Glomerular visceral epithelial cell (primary cell): ENCODE results near the gene CRACR2A.

Experiments
- DNase-seq: peaks from one replicate; pipeline ENCODE4 v3.0.0-alpha.2; 2016; ENCODE audit errors: extremely low spot score

The CRACR2A gene

DNA sequence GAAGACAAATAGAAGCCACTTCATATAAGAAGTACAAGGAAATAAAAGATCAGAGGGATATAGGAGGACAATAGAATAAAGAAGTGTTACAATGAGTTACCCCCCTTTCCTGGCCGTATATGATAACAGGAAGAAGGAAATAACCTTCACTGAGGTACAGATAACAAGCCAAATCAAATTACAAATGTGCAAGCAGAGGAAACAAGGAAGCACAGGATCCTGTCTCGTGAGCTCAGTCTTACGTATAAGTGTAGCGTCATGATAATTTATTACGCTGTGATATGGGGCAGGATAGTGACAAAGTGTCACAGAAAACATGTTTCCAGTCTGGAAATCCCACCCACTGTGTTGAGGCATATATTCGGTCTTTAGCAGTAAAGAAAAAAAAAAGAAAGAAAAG, 26.5 kb downstream of the CRACR2A start:
- DNase-seq, result no peak

DNA sequence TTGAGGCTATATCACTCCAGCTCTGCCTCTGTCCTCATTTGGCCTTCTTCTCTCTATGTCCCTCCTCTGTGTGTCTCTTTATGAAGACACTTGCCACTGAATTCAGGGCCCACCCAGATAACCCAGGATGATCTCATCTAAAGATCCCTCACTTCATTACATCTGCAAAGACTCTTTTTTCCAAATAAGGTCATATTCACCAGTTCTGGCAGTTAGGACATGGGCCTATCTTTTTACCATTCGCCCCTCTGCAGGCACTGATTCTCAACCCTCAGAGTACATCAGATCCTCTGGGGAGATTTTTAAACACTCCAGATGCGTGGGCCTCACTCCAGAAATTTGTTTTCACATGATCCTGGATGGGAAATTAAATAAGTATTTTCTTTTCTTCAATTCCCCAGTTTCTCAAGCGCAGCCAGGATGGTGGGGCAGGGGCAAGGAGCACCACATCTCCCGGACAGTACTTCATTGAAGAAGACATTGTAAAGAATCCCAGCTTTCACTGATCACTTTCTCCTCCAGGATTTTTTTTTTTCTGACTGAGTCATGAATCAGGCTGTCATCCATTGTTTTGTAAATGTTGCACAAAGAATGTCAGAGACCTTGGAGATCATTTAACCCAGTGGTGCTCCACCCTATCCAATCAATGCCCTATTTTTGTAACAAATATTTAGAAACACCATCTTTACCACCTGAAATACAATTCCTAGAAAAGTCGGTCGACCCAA, 27.4 kb downstream of the CRACR2A start:
- no peak for DNase-seq

DNA sequence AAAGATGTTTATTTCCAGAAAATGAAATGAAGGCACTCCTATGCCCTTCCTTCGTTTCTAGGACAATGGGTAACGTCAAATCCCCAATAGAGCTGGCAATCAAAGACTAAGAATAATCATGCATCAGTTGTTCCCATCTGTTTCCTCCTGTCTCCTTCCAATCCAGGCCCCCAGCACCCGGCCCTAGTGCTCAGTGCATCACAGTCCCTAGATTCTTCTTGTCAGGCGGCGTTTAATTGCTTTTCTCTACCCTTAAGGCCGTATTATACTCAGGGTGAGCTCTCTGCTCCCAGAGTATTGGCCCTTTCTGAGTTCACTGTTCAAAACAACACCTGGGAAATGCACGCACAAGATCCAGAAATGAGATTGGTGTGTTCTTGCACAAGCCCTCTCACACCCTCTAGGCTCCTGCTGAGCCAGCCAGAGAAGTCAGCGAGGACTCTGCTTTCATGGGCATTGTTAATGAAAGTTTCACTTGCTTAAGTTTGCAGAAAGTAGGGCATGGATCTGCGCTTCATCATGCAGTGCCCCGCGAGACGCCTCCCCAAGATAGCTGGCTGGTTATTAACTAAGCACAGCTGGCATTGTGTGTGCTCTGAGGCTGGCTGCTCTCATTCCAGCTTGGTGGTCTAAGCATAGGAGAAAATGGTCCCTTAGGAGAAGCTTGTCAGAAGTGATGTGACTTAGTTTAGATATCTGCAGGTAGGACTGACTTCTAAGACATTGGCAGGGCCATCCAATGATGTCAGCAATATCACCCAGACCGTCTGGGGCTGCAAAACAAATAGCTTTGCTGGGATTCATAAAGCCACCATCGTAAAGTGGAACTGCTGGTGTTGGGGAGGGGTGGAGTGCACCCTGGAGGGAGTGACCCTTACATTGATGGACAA, 28.7 kb downstream of the CRACR2A start:
- no peak for DNase-seq

DNA sequence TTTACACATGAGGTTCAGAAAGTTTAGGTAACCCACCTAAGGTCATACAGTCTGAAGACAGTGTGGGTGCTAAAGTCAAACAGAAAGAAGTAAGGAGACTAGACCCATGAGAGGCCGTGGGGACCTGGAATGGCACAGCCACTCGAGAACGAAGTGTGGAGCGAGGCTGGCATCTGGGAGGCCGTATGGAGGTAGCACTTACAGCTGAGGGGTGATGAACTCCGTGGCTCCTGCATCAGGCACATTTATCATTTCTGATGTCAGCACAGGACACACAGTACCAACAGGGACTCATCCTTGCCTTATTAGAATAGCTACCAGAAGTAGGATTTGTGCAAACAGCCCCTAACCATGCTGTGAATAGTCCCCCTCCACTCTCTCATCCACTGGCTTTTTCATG, 30.5 kb downstream of the CRACR2A start:
- DNase-seq, result no peak

DNA sequence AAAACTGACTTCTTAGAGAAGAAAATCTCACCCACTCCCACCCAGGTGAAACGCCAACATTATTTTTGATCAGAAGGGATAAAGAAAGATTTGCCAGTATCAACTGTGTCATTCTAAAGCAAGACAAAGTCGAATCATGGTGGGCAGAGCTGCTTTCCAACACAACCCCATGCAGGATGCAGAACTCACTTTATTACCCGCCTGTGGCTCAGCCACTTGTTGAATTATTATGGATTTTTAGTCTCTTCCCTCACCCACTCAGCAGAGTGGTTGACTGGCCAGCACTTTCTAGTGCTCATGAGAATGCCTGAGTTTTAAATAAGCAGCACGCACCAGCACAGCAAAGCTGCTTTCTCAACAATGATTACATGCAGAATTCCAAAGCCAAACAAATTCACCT, 32.1 kb downstream of the CRACR2A start:
- DNase-seq, result no peak

DNA sequence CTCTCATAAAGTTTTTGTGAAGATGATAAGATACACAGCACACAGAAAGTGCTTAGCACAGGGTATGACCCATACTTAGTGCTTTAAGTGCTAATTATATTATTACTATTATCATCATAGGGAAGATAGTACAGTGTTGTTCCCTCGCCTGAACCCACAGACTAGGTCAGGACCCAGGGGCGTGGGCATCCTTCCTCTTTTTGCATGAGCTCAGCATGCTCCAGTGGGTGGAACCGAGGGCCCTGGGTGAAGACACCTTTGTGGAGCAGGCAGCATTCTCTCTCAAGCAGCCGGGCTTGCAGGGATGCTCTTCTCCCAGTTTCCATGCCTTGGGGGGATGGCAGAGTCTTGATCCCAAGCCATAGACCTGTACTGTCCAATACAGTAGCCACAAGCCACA, 34.8 kb downstream of the CRACR2A start:
- DNase-seq, result no peak

DNA sequence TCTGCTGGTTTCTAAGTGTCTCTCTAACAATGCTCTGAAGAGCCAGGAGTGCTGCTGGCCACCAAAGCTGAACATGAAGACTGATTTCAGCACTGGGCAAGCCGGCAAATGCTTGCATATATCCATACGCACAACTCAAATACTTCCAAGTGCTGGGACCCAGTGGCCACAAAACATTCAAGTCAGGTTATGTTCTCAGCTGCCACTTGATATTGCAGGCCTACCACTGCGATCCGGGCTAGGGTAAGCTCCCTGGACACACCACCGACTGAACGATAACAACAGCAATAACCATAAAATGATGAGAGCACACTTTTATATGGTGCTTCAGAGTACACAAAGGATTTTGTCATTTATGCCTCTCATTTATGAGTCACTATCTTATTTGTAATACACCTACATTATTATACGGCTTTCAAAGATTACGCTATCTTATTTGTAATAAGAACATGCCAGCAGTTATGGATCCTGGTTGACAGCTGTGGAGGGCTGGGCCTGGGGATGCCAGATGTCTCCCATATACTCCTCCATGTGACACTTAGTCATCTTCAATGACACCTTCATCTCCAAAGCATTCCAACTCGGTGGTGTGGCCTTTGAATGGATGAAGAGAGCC, 35.5 kb downstream of the CRACR2A start:
- no peak for DNase-seq

DNA sequence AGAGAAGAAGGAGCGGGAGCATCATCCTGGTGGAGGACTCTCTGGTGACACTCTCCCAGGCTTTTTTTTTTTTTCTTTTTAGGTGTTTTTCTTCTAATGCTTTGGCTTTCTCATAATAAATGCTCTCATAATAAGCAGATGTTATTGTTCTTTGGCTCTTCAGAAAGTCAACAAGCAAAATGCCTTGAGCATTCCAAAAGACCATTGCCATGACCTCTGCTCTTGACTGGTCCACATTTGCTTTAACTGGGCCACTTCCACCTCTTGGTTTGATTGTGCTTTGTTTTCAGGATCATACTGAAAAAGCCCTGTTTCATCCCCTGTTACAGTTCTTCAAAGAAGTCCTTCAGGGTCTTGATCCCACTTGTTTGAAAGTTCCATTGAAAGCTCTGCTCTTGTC, 36.9 kb downstream of the CRACR2A start:
- no peak for DNase-seq

DNA sequence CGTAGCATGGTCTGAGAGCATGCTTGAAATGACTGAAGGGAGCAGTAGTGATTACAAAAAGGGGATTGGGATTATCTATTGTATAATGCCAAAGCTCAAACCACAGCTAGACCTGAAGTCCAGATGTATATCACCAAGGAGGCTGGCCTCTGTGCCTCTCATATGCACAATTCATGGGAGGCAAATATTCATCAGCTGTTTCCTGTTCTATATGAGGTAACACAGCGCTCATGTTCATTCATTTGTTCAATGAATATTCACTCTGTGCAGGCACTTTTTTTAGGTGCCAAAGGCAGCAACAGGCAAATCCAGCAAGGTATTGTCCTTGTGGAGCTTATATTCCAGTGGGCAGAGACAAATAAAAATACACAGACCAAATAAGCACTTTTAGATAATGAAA, 39.0 kb downstream of the CRACR2A start:
- DNase-seq, result no peak

DNA sequence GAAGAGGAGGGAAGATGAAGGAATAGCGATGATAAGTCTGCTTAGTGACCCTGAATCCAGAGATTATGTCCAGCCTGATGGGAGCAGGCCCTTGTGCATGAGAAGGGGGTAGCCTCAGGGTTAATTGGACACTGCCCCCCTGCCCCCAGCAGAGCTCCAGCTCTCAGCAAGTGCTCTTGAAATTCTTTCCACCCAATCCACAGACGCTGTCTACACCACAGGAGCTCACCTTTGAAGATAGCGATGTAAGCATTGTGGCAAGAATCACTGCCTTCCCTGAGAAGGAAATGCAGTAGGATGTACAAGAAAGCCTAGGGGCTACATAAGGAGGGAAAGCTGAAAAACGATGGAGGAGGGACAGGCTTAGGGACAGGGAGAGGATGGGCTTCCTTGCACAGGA, 39.4 kb downstream of the CRACR2A start:
- DNase-seq, result no peak

DNA sequence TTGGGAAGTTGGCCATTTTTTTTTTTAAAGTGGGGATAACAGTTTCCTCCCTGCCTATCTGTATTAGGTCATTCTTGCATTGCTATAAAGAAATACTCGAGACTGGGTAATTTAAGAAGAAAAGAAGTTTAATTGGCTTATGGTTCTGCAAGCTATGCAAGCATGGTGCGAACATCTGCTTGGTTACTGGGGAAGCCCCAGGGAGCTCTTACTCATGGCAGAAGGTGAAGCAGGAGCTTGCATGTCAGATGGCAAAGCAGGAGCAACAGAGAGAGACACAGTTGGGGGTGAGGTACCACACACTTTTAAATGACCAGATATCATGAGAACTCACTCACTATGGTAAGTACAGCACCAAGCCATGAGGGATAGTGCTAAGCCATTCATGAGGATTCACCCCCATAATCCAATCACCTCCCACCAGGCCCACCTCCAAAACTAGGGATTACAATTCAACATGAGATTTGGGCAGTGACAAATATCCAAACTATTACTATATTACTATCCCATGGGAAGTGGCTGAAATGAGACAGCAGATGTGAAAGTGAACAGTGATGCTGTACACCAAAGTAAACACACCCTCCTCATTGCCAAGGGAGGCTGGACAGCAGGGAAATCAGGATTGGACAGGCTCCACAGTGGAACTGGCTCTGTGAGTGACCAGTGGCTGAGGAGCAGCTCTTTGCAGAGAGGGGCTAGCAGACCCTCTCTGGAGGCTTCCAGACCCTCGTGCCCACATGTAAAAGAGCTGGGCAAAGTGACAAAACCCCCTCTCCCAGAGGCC, 40.5 kb downstream of the CRACR2A start:
- no peak for DNase-seq

DNA sequence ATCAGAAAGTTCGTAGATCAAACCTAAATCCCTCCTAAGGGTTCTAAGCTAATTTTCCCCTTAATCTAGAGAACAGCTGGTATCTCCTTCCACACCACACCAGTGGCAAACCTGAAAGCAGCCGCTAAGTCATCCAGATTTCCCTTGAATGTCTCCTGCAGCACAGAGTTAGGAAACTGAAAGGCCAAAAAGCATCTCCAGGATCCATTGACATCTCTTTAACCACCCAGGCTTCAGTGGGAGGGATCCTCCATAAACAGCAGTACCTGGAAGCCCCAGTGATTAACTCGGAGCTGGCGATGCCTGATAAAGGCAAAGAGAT, 47.6 kb downstream of the CRACR2A start:
- no peak for DNase-seq

DNA sequence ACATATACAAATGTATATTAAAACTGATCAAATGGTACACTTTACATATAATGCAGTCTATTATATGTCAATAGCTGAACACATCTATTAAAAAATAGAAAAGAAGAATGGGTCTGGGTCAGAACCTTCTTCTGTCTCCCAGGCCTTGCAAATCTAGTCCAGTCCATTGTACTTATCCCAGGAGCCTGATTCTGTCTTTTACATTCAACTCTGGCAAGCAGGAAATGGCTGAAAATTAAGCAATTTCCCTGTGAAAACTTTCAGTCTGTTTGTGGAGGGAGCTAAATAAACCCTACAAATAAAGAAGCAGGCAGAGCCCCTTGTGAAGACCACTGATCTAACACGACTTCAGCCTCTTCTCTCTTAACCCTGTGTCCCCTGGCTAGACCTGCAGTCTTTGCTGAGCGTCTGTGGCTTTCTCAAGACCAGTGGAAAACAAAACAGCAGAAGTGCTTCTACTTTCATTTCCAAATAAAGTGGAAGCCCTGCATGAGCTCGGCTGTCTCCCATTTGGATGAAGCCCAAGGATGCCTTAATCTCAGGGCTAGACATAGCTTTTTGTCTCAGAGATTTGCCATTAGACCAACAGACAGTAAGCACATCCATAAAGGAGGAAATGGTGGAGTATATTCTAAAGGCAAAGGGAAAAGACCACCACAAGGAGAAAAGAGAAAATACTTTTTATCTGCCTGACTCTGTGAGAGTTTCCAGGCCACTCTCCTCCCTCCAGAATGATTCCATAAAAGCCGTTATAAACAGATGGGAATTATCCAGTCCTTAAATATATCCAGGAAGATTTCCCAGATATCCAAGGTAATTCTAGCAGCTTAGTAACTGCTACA, 48.2 kb downstream of the CRACR2A start:
- DNase-seq, result no peak

DNA sequence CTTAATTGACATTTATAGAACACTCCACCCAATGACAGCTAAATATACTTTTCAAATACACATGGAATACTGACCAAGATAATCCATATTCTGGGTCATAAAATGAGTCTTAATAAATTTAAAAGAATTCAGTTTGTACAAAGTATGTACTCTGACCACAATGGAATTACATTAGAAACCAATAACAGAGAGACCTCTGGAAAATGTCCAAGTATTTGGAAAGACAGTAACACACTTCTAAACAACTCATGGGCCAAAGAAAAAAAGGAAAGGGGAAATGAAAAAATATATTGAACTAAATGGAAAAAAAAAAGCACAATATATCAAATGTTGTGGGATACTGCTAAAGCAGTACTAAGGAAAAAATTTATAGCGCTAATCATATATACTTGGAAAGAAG, 52.0 kb downstream of the CRACR2A start:
- no peak for DNase-seq

DNA sequence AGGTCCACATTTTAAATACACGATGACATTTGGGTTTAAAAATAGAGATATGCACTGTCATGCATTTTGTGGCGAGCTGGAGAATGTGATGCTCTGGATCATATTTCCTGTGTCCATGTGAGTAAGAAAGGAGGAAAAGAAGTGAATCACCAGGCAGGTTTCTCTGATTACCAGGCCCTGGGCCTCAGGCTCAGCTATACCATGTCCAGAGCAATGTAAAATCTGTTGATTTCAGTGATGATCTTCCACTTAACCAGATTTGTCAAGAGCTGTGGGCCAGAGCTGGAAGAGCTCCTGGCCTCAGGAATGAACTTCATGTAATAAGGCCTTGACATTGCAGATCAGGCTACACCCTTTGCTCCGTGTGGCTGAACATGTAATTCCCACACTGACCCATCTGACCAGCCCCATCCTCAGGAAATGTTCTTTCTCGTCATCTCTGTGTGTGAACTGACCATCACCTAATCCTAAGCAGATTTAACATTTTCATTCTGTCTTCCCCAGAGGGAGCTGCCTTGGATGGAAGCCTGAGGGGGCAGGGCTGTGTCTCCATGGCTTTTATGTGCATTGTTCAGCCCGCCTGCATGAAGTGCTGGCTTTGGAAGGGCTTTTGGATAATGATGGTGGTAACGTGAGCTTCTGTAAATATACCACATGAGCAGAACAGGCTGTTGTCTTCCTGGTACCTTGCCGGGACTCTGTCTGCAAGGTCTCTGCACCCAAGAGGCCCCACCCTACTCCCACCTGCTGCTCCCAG, 54.5 kb downstream of the CRACR2A start:
- peak; percentile 61 for DNase-seq

DNA sequence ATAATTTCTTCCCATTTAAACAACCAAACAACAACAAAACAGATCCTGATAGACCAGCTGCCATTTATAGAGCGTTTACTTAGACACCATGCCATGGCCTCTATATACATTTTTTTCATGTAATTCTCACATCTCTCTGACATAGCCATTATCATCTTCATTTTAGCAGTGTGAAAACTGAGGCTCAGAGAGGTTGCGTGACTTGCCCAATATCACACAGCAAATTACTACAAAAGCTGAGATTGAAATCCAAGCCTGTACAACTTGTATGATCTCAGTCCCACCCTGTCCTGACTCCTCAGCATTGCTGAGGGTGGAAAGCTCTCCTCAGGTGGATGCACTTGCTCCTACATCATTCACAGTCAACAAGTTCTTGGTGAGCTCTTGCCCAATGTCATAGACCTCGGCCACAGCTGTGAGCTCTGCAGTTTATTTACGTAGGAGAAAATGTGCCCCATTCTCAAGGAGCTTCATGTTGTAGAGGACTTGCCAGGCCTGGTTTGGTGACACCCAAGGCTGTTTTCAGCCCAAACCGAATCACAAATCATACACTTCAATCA, 55.5 kb downstream of the CRACR2A start:
- no peak for DNase-seq

DNA sequence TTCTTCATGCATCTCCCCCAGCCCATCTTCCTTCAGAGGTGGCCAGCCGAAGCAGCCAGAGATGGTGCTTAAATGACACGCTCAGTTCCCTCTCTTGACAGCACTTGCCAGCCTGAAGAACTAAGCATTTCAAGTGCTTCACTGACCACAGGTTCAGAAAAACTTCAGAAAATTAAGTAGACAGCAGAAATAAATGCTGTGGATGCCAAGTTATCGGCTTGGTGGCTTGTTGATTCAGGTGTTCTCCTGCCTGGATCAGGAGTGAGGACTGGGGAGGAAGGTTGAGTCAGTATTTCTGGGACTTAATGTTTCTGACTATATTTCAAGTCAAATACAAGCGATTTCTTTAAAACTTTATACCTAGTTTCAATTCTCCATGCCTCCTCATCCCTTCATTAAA, 58.2 kb downstream of the CRACR2A start:
- no peak for DNase-seq

DNA sequence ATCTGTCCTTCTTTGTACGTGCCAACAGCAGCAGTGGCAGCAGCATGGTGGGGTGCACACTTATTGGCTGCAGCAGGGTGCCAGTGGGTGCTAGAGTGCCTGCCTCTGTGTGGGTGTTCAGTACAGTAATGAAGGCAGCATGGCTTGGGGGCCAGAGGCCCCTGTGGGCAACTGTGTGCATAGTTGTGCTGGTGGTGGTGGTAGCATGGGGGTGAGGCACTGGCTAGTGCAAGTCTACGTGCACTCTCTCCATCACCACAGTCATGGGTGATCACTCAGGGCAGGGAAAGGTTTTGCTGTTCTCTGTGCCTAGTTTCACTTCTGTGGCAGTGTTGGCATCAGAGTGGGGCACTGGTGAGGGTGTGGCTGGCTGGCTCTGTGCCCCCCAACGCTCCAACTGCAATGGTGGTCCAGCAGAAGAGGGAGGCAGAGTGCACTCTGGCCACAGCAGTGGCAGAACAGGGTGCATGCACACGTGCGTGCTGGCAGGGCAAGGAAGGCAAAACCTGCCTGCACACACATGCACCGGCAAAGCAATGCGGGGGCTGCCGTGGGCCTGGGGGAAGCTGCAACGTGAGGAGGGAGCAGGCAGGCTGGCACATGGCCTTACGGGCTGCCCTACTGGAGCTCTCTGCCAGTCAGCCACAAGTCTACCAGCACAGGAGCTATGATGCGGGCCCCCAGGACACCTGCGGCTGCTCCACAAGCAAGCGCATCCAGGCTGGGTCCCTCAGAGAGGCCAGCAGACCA, 60.1 kb downstream of the CRACR2A start:
- no peak for DNase-seq

DNA sequence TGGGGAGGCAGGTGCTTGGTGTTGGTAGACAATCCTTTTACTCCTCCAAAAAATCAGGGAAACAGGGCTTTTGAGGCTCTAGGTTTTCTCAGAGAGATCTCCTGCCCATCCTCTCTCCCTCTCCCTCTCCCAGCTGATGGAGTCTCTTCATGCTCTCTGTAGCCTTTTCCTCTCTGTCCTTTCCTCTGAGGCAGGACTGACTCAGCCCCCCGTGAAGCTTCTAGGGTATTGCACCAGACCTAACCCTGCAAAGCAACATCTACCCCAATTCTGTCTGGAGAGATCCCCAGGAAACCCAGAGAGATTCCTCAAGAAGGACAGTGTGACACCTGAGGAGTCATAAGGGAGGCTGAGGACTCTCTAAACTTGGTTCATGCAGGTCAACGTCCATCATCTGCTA, 66.4 kb downstream of the CRACR2A start:
- DNase-seq, result no peak

DNA sequence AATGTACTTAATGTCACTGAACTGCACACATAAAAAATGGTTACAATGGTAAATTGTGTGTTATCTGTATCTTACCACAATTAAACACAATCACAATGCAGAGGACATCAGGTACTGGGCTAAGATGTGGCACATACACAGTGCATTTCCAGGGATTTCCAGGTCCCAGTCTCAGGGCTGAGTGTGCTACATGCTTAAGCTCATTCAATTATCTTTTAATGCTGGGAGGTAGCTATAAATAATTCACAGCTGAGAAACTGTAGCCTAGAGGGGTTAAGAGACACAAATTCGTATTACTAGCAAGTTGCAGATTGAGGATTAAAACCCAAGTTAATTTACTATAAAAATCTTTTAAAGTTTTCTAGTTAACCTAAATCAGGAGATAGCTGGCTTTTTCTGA, 67.1 kb downstream of the CRACR2A start:
- no peak for DNase-seq
